HepG2 (cell line): ENCODE results near the gene TSPAN9. TPM values are rescaled to one million over a fixed set of nuclear protein-coding genes. Genes with fewer than 3 reads are reported as not detected.

Source experiments
- ATAC-seq: fragments of 200-7000 bp; cut with Tn5 transposase; 3 replicates; pipeline ENCODE4 v1.9.1; 2020; ENCODE audit warnings: mild to moderate bottlenecking, moderate library complexity
- BruUV-seq: library from RNA; stranded (reverse); fragments of 400-500 nt; replicated peaks from 2 replicates; lab custom pipeline; 2021; lab: Mats Ljungman, UMichigan
- CTCF ChIA-PET: fragments of 300-600 bp; formaldehyde crosslinking; extraction: SDS; loops from one replicate; lab custom pipeline; 2021; ENCODE audit warnings: low total read pairs, inconsistent platforms, low intra/inter-chr PET ratio; lab: Yijun Ruan, JAX
- POLR2A ChIA-PET: fragments of 350-600 bp; sonication (Branson Sonifier 250); formaldehyde crosslinking; loops from one replicate; lab custom pipeline; 2020; ENCODE audit warnings: antibody characterized with exemption, inconsistent platforms; lab: Yijun Ruan, JAX
- DNase-seq: peaks from one replicate; pipeline ENCODE4 v3.0.0-alpha.2; 2015; ENCODE audit warnings: low spot score
- FAIRE-seq: peaks from 3 replicates; lab custom pipeline; 2011; peaks lifted over from hg19 to GRCh38; lab: Jason Lieb, UNC
- H2AFZ ChIP-seq: one replicate; pipeline ENCODE4 v1.6.1; 2011; ENCODE audit warnings: low read length, inconsistent platforms
- H3K27ac ChIP-seq: fragments of 300-600 bp; 3 replicates; pipeline ENCODE4 v1.8.0; 2011; ENCODE audit warnings: mixed run types, mild to moderate bottlenecking, mixed read lengths, low read length, inconsistent platforms; ENCODE audit not compliant: insufficient read depth; ENCODE audit errors: extremely low read length
- H3K27me3 ChIP-seq, 2 experiments: fragments of 200-600 bp in 1 of 2; 2 replicates in 1 of 2; 3 replicates in 1 of 2; pipeline versions ENCODE4 v1.6.0 to v1.8.0; 2011; ENCODE audit warnings: low read length in 2 of 2, mild to moderate bottlenecking in 2 of 2, moderate library complexity in 2 of 2, inconsistent platforms in 1 of 2; ENCODE audit not compliant: insufficient read depth in 2 of 2, control insufficient read depth in 1 of 2
- H3K36me3 ChIP-seq, 2 experiments: fragments of 200-600 bp in 1 of 2; replicated peaks in 1 of 2; 2 replicates in 1 of 2; 3 replicates in 1 of 2; pipeline versions ENCODE4 v1.5.1 to v1.8.0; 2011; ENCODE audit warnings: low read length in 2 of 2, inconsistent platforms in 1 of 2; ENCODE audit not compliant: insufficient read depth in 2 of 2, control insufficient read depth in 1 of 2
- H3K4me1 ChIP-seq: 2 replicates; pipeline ENCODE4 v1.5.1; 2012; ENCODE audit warnings: low read length, inconsistent platforms; ENCODE audit not compliant: insufficient read depth
- H3K4me2 ChIP-seq: 2 replicates; pipeline ENCODE4 v1.6.0; 2011; ENCODE audit warnings: low read depth, low read length, inconsistent platforms
- H3K4me3 ChIP-seq, 3 experiments: fragments of 200-600 bp in 1 of 3; sonication (generic), shearing (Covaris generic) in 1 of 3; replicated peaks in 1 of 3; 2 replicates each; pipeline ENCODE4 v1.5.1; 2011 to 2016; ENCODE audit warnings: low read length in 3 of 3, inconsistent platforms in 2 of 3, low read depth in 2 of 3, mild to moderate bottlenecking in 2 of 3, control low read depth in 1 of 3, mixed read lengths in 1 of 3; ENCODE audit not compliant: insufficient read depth in 1 of 3
- H3K79me2 ChIP-seq: one replicate; pipeline ENCODE4 v1.6.1; 2011; ENCODE audit warnings: low read length, inconsistent platforms; ENCODE audit not compliant: insufficient read depth
- H3K9ac ChIP-seq: 2 replicates; pipeline ENCODE4 v1.6.0; 2011; ENCODE audit warnings: mild to moderate bottlenecking, low read depth, low read length, inconsistent platforms; ENCODE audit not compliant: insufficient read depth
- H3K9me3 ChIP-seq: 2 replicates; pipeline ENCODE4 v1.5.1; 2012; ENCODE audit warnings: mild to moderate bottlenecking, low read length
- H4K20me1 ChIP-seq: 2 replicates; pipeline ENCODE4 v1.6.0; 2011; ENCODE audit warnings: inconsistent platforms, mild to moderate bottlenecking, low read length, moderate library complexity; ENCODE audit not compliant: insufficient read depth
- DNMT3B ChIP-seq: conservative IDR thresholded peaks from 2 replicates; pipeline ENCODE4 v1.6.1; 2016; ENCODE audit warnings: missing biosample characterization, control low read depth
- SP140L ChIP-seq: sonication (generic); formaldehyde crosslinking; IDR thresholded peaks from 2 replicates; pipeline ENCODE4 v1.4.0; 2020; ENCODE audit warnings: missing genetic modification reagents, borderline replicate concordance
- ZBTB2 ChIP-seq: sonication (generic); formaldehyde crosslinking; IDR thresholded peaks from 2 replicates; pipeline ENCODE4 v1.8.0; 2022; ENCODE audit warnings: low read depth, missing genetic modification reagents
- ZFP41 ChIP-seq: sonication (generic); formaldehyde crosslinking; IDR thresholded peaks from 2 replicates; pipeline ENCODE4 v1.4.0; 2020; ENCODE audit warnings: mild to moderate bottlenecking, missing genetic modification reagents, borderline replicate concordance
- ZKSCAN5 ChIP-seq: sonication (generic); formaldehyde crosslinking; IDR thresholded peaks from 2 replicates; pipeline ENCODE4 v1.5.1; 2020; ENCODE audit warnings: mild to moderate bottlenecking, missing genetic modification reagents
- ZNF274 ChIP-seq: sonication (generic); formaldehyde crosslinking; IDR thresholded peaks from 2 replicates; pipeline ENCODE4 v1.5.1; 2020; ENCODE audit warnings: mild to moderate bottlenecking, missing genetic modification reagents
- ZNF878 ChIP-seq: sonication (generic); formaldehyde crosslinking; IDR thresholded peaks from 2 replicates; pipeline ENCODE4 v1.8.1; 2023; ENCODE audit warnings: mild to moderate bottlenecking, missing genetic modification reagents, moderate library complexity
- ZSCAN31 ChIP-seq: sonication (generic); formaldehyde crosslinking; IDR thresholded peaks from 2 replicates; pipeline ENCODE4 v1.5.0; 2020; ENCODE audit warnings: low read depth, mild to moderate bottlenecking, missing genetic modification reagents
- WGBS: methylation state at CpG from one replicate; pipeline ENCODE4 v1.1.6; 2017; ENCODE audit warnings: low lambda C conversion rate; 5-methylcytosine and 5-hydroxymethylcytosine counted together
- in situ Hi-C: cut with HindIII; loops from 2 replicates; pipeline ENCODE4 v1.10.0; 2017; ENCODE audit warnings: low pct_unique_long_range_greater_than_20kb; ENCODE audit not compliant: extremely low pct_ligation_motif_present
- intact Hi-C: fragments of 100-400 bp; cut with micrococcal nuclease; formaldehyde crosslinking; loops from one replicate; pipeline ENCODE4 v1.10.0; 2022; ENCODE audit not compliant: unreplicated experiment
- polyA plus RNA-seq, 8 experiments: library from polyadenylated mRNA; depleted of rRNA in 3 of 8; stranded (reverse) in 7 of 8; unstranded in 1 of 8; fragments of >200 nt; fragmentation: Illumina TruSeq in 4 of 8; extraction: Trizol in 4 of 8; gene quantifications; 2 replicates each; pipeline versions ENCODE4 v1.2.1 to v1.2.3, GENCODE V29; 2011 to 2016; ENCODE audit warnings: low read depth in 4 of 8, missing spikeins in 1 of 8, mixed read lengths in 1 of 8; ENCODE audit not compliant: insufficient read depth in 1 of 8
- total RNA-seq, 5 experiments: library from RNA; depleted of rRNA; stranded (reverse); fragments of >200 nt; fragmentation: Illumina TruSeq; extraction: Trizol; gene quantifications; 2 replicates each; pipeline ENCODE4 v1.2.3, GENCODE V29; 2016; ENCODE audit warnings: low read depth in 1 of 5
- TF ChIP-seq, protein P1 (sequence below), 2 experiments: IDR thresholded peaks; 2 replicates each; pipeline ENCODE4 v1.6.1; 2011 to 2012; ENCODE audit warnings: low read length in 2 of 2, borderline replicate concordance in 1 of 2, low read depth in 1 of 2, mild to moderate bottlenecking in 1 of 2, moderate library complexity in 1 of 2
- TF ChIP-seq, protein P2 (sequence below): sonication (generic); formaldehyde crosslinking; IDR thresholded peaks from 2 replicates; pipeline ENCODE4 v1.8.0; 2023; ENCODE audit warnings: mild to moderate bottlenecking, missing genetic modification reagents
- TF ChIP-seq, protein P3 (sequence below): sonication (generic); formaldehyde crosslinking; IDR thresholded peaks from 2 replicates; pipeline ENCODE4 v1.4.0; 2020; ENCODE audit warnings: missing genetic modification reagents

The TSPAN9 gene
- total and polyA plus RNA-seq, 2 of the 13 experiments (the other 11 are each of a cell fraction or from before 2014, with no cell fraction given) = 18.1 to 42.3 TPM

GRCh38 chr12:3328571-3328970 lies 251.4 kb downstream of the TSPAN9 start:
- DNase-seq (no peak), ATAC-seq (no peak), FAIRE-seq (no peak)
- H3K4me2 ChIP-seq = no peak overlapping the region
- no TSS peak for BruUV-seq
- CTCF ChIA-PET = no interaction called here
- POLR2A ChIA-PET = no interaction called here
- intact Hi-C loops = no loop called here
- no peak overlapping the region for H3K4me3 ChIP-seq
- 34% methylated on average over 13 of the region's 14 CpGs for WGBS
- peaks cover 4% of the 10 kb centered on the region for H3K4me1 ChIP-seq
- no peak overlapping the region for H3K27ac ChIP-seq
- H4K20me1 ChIP-seq = no peaks in the 10 kb centered on the region
- TF ChIP-seq ZKSCAN5 (no peak), ZSCAN31 (CRISPR knock-in tag) (no peak)
- H3K27me3 ChIP-seq = peaks cover 6 to 45% of the 10 kb centered on the region in 2 experiments
- no peaks in the 10 kb centered on the region for H3K9me3 ChIP-seq
- in situ Hi-C loops = no loop called here
- H3K79me2 ChIP-seq = no peaks in the 10 kb centered on the region
- no peaks in the 10 kb centered on the region for H3K36me3 ChIP-seq
- H2AFZ ChIP-seq = no peak overlapping the region
- no peak overlapping the region for H3K9ac ChIP-seq

DNA sequence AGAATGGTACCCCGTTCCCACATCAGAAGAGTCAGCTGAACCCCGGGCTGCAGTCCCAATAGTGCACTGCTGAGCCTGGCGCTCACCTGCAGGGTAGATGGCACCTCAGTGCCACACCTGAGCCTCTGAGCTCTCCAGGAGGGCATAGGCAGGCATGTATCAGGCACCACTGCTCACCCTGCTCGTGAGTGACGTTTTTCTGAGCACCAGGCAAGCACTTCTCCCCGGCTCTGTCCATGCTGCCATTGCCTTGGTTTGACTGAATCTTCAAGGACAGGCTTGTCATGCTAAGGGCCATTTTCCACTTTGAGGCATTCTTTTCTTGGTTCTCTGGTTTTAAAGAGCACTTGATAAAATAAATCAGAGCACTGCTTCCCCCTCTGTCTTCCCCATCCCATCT lies 252.2 kb downstream of the TSPAN9 start:
- DNase-seq (no peak), ATAC-seq (no peak), FAIRE-seq (no peak)
- Histone ChIP-seq H3K9ac (no peak overlapping the region), H3K27ac (no peak overlapping the region), H3K4me2 (no peak overlapping the region), H3K4me3 (no peak overlapping the region), H3K4me1 (peaks cover 12% of the 10 kb centered on the region), H3K36me3 (no peaks in the 10 kb centered on the region), H4K20me1 (no peaks in the 10 kb centered on the region), H3K27me3 (peaks cover 6 to 38% of the 10 kb centered on the region in 2 experiments), H3K9me3 (no peaks in the 10 kb centered on the region), H3K79me2 (no peaks in the 10 kb centered on the region), H2AFZ (no peak overlapping the region)
- intact Hi-C loops = no loop called here
- ChIA-PET CTCF (no interaction called here), POLR2A (no interaction called here)
- in situ Hi-C loops = no loop called here
- WGBS = no CpG with 5 or more reads among the region's 6 CpGs
- BruUV-seq = no TSS peak
- TF ChIP-seq, protein P1, sequence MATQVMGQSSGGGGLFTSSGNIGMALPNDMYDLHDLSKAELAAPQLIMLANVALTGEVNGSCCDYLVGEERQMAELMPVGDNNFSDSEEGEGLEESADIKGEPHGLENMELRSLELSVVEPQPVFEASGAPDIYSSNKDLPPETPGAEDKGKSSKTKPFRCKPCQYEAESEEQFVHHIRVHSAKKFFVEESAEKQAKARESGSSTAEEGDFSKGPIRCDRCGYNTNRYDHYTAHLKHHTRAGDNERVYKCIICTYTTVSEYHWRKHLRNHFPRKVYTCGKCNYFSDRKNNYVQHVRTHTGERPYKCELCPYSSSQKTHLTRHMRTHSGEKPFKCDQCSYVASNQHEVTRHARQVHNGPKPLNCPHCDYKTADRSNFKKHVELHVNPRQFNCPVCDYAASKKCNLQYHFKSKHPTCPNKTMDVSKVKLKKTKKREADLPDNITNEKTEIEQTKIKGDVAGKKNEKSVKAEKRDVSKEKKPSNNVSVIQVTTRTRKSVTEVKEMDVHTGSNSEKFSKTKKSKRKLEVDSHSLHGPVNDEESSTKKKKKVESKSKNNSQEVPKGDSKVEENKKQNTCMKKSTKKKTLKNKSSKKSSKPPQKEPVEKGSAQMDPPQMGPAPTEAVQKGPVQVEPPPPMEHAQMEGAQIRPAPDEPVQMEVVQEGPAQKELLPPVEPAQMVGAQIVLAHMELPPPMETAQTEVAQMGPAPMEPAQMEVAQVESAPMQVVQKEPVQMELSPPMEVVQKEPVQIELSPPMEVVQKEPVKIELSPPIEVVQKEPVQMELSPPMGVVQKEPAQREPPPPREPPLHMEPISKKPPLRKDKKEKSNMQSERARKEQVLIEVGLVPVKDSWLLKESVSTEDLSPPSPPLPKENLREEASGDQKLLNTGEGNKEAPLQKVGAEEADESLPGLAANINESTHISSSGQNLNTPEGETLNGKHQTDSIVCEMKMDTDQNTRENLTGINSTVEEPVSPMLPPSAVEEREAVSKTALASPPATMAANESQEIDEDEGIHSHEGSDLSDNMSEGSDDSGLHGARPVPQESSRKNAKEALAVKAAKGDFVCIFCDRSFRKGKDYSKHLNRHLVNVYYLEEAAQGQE (IDR thresholded peaks at IDR 0.05; ENCODE audit: borderline replicate concordance in 1 of 2, low read depth in 1 of 2, low read length in 2 of 2) = no peak
- no peak for TF ChIP-seq ZNF274
- no peak for TF ChIP-seq ZFP41 (CRISPR knock-in tag)
- no peak for TF ChIP-seq ZBTB2
- TF ChIP-seq ZNF878 = no peak
- TF ChIP-seq DNMT3B = no peak
- TF ChIP-seq, protein P2, sequence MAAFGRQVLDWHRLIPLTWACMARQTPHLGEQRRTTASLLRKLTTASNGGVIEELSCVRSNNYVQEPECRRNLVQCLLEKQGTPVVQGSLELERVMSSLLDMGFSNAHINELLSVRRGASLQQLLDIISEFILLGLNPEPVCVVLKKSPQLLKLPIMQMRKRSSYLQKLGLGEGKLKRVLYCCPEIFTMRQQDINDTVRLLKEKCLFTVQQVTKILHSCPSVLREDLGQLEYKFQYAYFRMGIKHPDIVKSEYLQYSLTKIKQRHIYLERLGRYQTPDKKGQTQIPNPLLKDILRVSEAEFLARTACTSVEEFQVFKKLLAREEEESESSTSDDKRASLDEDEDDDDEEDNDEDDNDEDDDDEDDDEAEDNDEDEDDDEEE (CRISPR knock-in tag) = no peak
- TF ChIP-seq, protein P3, sequence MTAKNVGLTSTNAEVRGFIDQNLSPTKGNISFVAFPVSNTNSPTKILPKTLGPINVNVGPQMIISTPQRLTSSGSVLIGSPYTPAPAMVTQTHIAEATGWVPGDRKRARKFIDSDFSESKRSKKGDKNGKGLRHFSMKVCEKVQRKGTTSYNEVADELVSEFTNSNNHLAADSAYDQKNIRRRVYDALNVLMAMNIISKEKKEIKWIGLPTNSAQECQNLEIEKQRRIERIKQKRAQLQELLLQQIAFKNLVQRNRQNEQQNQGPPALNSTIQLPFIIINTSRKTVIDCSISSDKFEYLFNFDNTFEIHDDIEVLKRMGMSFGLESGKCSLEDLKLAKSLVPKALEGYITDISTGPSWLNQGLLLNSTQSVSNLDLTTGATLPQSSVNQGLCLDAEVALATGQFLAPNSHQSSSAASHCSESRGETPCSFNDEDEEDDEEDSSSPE = no peak
- TF ChIP-seq SP140L (CRISPR knock-in tag) = no peak
